T-helper 2 cell treated with Interferon-gamma antibody and Interleukin-4, amounts not matched to agents 5 μg/mL and 100 μg/mL, for 36 hours (primary cell): Measurements from ENCODE around the gene ITGAX.
"Not testable (repeated sequence)": the region's sequence is repeated elsewhere in the genome, so short reads cannot be mapped to it uniquely, and the experiment has no call there.

Experiments used
- DNase-seq: peaks from one replicate; pipeline ENCODE4 v3.0.0; 2021; ENCODE audit warnings: low spot score
- H3K27ac Mint-ChIP-seq: one replicate; pipeline ENCODE4 v1.8.0; 2021; ENCODE audit warnings: mild to moderate bottlenecking, mixed read lengths
- H3K27me3 Mint-ChIP-seq: one replicate; pipeline ENCODE4 v1.8.0; 2021; ENCODE audit warnings: low read depth, mixed read lengths
- H3K36me3 Mint-ChIP-seq: one replicate; pipeline ENCODE4 v1.8.0; 2021; ENCODE audit warnings: low read depth, mixed read lengths
- H3K4me1 Mint-ChIP-seq: one replicate; pipeline ENCODE4 v1.8.0; 2021; ENCODE audit warnings: low read depth, mixed read lengths
- H3K4me3 Mint-ChIP-seq: one replicate; pipeline ENCODE4 v1.8.0; 2022; ENCODE audit warnings: mild to moderate bottlenecking, moderate library complexity, mixed read lengths
- H3K9me3 Mint-ChIP-seq: one replicate; pipeline ENCODE4 v1.8.0; 2021; ENCODE audit warnings: mixed read lengths

Gene ITGAX

GRCh38 chr16:31332544-31332943, 22.4 kb upstream of the ITGAX start:
- DNase-seq: no peak
- Mint-ChIP-seq H3K4me3 (no peak overlapping the region), H3K9me3 (no peaks in the 10 kb centered on the region), H3K36me3 (peaks cover 16% of the 10 kb centered on the region), H3K27me3 (peaks cover 13% of the 10 kb centered on the region), H3K27ac (no peak overlapping the region), H3K4me1 (peaks cover 16% of the 10 kb centered on the region)

- no peak overlapping the region for H3K27ac Mint-ChIP-seq
Measured at GRCh38 chr16:31333686-31334649, 21.0 kb upstream of the ITGAX start.

DNA sequence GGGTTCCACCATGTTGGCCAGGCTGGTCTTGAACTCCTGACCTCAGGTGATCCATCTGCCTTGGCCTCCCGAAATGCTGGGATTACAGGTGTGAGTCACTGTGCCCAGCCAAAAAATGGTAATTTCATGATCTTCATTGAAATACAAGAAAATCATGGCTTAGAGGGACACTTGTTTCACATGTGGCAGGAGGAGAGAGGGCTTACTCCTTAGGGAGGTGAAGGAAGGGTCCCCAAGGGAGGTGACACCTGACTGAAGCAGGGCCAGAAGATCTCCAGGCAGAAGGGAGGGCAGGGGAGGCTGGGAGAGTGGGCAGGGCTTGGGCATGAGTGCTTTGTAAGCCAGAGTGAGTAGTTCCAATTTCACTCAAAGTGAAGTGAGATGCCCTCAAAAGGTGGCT, 20.0 kb upstream of the ITGAX start:
- H3K4me1 Mint-ChIP-seq: peaks cover 14% of the 10 kb centered on the region
- peaks cover 28% of the 10 kb centered on the region for H3K27me3 Mint-ChIP-seq
- no peak overlapping the region for H3K4me3 Mint-ChIP-seq
- no peaks in the 10 kb centered on the region for H3K9me3 Mint-ChIP-seq
- H3K36me3 Mint-ChIP-seq: peaks cover 11% of the 10 kb centered on the region
- DNase-seq: no peak
- no peak overlapping the region for H3K27ac Mint-ChIP-seq

More at GRCh38 chr16:31333686-31334649, 21.0 kb upstream of the ITGAX start:
- no peak for DNase-seq
- Mint-ChIP-seq H3K4me3 (no peak overlapping the region), H3K36me3 (peaks cover 11% of the 10 kb centered on the region), H3K4me1 (peaks cover 13% of the 10 kb centered on the region), H3K9me3 (no peaks in the 10 kb centered on the region), H3K27me3 (peaks cover 20% of the 10 kb centered on the region)

GRCh38 chr16:31335431-31335830, 19.5 kb upstream of the ITGAX start:
- Mint-ChIP-seq H3K27me3 (peaks cover 27% of the 10 kb centered on the region), H3K9me3 (no peaks in the 10 kb centered on the region), H3K4me3 (no peak overlapping the region), H3K27ac (no peak overlapping the region), H3K36me3 (peaks cover 11% of the 10 kb centered on the region), H3K4me1 (peaks cover 14% of the 10 kb centered on the region)
- no peak for DNase-seq

GRCh38 chr16:31338166-31338685, 16.8 kb upstream of the ITGAX start:
- Mint-ChIP-seq H3K27me3 (peaks cover 34% of the 10 kb centered on the region), H3K4me3 (peak overlapping the region; percentile 39), H3K4me1 (peaks cover 11% of the 10 kb centered on the region)
- not testable (repeated sequence) for H3K36me3 Mint-ChIP-seq, H3K9me3 Mint-ChIP-seq, H3K27ac Mint-ChIP-seq, DNase-seq

DNA sequence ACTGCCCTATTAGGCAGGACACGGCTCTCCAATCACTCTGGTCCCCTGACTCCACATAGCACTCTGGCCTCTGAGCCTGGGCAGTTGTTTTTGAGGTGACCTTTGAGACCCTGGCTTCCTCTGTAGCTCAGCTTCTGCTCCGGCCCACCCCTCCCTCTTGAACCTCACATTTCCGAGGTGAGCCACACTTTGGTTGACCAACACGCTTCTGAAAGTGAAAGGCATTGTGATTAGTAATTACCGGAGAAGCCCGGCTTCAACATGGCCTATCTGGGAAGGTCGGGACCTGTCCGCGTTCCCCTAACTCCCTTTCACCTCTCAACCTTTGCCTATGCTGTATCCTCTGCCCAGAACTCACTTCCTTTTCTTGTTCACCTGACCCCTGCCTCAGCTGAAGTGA, 10.3 kb upstream of the ITGAX start:
- Mint-ChIP-seq H3K4me3 (no peak overlapping the region), H3K27ac (no peak overlapping the region)

DNA sequence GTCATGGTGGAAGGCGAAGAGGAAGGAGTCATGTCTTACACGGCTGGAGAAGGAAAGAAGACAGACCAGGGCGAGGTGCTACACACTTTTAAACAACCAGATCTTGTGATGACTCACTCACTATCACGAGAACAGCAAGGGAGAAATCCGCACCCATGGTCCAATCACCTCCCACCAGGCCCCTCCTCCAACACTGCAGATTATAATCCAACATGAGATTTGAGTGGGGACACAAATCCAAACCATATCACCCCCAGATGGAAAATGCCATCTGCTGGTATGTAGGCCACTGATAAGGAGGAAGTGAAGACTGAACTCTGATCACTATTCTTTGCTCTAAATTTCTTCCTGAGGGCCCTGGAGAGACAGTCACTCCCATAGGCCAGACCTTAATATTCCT, 7.5 kb upstream of the ITGAX start:
- Mint-ChIP-seq H3K4me3 (no peak overlapping the region), H3K4me1 (peaks cover 30% of the 10 kb centered on the region), H3K9me3 (no peaks in the 10 kb centered on the region), H3K27me3 (peaks cover 9% of the 10 kb centered on the region), H3K36me3 (no peaks in the 10 kb centered on the region), H3K27ac (no peak overlapping the region)
- no peak for DNase-seq

More for the DNA sequence above, 10.3 kb upstream of the ITGAX start:
- H3K9me3 Mint-ChIP-seq: no peaks in the 10 kb centered on the region
- DNase-seq: no peak
- no peaks in the 10 kb centered on the region for H3K36me3 Mint-ChIP-seq
- peaks cover 18% of the 10 kb centered on the region for H3K4me1 Mint-ChIP-seq
- H3K27me3 Mint-ChIP-seq: peaks cover 20% of the 10 kb centered on the region

- Mint-ChIP-seq H3K4me3 (no peak overlapping the region), H3K4me1 (peaks cover 38% of the 10 kb centered on the region), H3K27ac (no peak overlapping the region), H3K27me3 (no peaks in the 10 kb centered on the region), H3K9me3 (no peaks in the 10 kb centered on the region), H3K36me3 (no peaks in the 10 kb centered on the region)
- no peak for DNase-seq
Measured at GRCh38 chr16:31348579-31348978, 6.4 kb upstream of the ITGAX start.

GRCh38 chr16:31350275-31351005, 4.5 kb upstream of the ITGAX start:
- DNase-seq: peak; percentile 44
- Mint-ChIP-seq H3K4me1 (peaks cover 45% of the 10 kb centered on the region), H3K9me3 (no peaks in the 10 kb centered on the region), H3K36me3 (peaks cover 1% of the 10 kb centered on the region), H3K27me3 (no peaks in the 10 kb centered on the region), H3K27ac (peak overlapping the region; percentile 60), H3K4me3 (peak overlapping the region; percentile 43)

GRCh38 chr16:31351246-31351941, 3.6 kb upstream of the ITGAX start:
- DNase-seq: no peak
- no peak overlapping the region for H3K27ac Mint-ChIP-seq
- H3K4me3 Mint-ChIP-seq: no peak overlapping the region
- H3K27me3 Mint-ChIP-seq: no peaks in the 10 kb centered on the region
- peaks cover 53% of the 10 kb centered on the region for H3K4me1 Mint-ChIP-seq
- no peaks in the 10 kb centered on the region for H3K9me3 Mint-ChIP-seq
- H3K36me3 Mint-ChIP-seq: peaks cover 1% of the 10 kb centered on the region

GRCh38 chr16:31351942-31352325, 3.0 kb upstream of the ITGAX start:
- H3K4me3 Mint-ChIP-seq: no peak overlapping the region

GRCh38 chr16:31352376-31353115, 2.4 kb upstream of the ITGAX start:
- Mint-ChIP-seq H3K4me1 (peaks cover 60% of the 10 kb centered on the region), H3K36me3 (peaks cover 1% of the 10 kb centered on the region), H3K4me3 (peak overlapping the region; percentile 13), H3K27ac (peak overlapping the region; percentile 53), H3K9me3 (no peaks in the 10 kb centered on the region), H3K27me3 (no peaks in the 10 kb centered on the region)
- DNase-seq: no peak

More at GRCh38 chr16:31351942-31352325, 3.0 kb upstream of the ITGAX start:
- H3K9me3 Mint-ChIP-seq: no peaks in the 10 kb centered on the region
- peaks cover 57% of the 10 kb centered on the region for H3K4me1 Mint-ChIP-seq
- DNase-seq: peak; percentile 37
- H3K27me3 Mint-ChIP-seq: no peaks in the 10 kb centered on the region
- peaks cover 1% of the 10 kb centered on the region for H3K36me3 Mint-ChIP-seq
- no peak overlapping the region for H3K27ac Mint-ChIP-seq
